ENCODE measurements around the gene CT45A8.
"Not testable (repeated sequence)": the region's sequence is repeated elsewhere in the genome, so short reads cannot be mapped to it uniquely, and the experiment has no call there.

CT45A8 gene, protein sequence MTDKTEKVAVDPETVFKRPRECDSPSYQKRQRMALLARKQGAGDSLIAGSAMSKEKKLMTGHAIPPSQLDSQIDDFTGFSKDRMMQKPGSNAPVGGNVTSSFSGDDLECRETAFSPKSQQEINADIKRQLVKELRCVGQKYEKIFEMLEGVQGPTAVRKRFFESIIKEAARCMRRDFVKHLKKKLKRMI

DNA sequence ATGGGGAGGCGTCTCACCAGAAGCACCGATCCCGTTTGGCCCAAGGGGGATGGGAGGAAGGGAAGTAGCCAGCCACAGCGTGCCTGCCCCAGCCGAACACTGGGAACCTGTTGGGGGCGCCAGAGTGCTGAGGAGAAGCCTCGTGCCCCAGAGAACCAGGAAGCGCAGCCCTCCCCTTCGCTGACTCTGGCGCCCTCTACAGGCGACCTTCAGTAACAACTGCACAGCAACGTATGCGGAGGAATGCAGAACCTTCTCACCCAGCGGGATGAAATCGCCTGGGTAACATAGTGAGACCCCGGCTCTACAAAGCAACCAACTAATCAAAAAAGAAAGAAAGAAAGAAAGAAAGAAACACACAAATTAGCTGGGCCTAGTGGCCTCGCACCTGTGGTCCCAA, at the start of gene CT45A8:
Gene CT45A8, minus strand, starts transcription at position 101 of the 400 bp plus-strand sequence. CDS start 3,755 bp downstream, outside the sequence.
- not testable (repeated sequence) for DNase-seq (ENCODE audit: low read depth in 3 of 3)

DNA sequence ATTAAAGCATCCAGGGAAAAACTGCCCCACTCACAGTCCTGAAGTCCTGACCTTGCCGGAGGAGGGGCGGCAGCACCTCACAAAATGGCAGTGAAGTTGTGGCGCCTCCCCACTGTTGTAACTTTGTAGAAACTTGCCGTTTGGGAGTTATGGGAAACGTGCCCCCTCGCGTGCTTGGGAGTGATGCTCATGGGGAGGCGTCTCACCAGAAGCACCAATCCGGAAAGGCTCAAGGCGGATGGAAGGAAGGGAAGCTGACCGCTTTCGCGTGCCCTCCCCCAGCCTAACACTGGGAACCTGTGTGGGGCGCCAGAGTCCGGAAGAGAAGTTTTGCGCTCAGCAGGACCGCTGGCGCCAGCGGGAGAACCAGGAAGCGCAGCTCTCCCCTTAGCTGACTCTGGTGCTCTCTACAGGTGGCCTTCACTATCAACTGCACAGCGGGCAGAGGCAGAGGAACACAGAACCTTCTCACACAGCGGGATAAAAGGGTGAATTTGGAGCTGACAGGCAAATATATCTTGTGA, 39.0 kb upstream of the CT45A8 start, which contains the start of the genes CT45A10 and SAGE1:
Gene CT45A10, minus strand, starts transcription at position 151 of the 524 bp plus-strand sequence. CDS start 8,100 bp downstream, outside the sequence.
Gene SAGE1, plus strand, starts transcription at position 423 of the 524 bp plus-strand sequence. CDS start 2,527 bp downstream, outside the sequence.
- DNase-seq (ENCODE audit: low read depth in 3 of 3) = no peak

DNA sequence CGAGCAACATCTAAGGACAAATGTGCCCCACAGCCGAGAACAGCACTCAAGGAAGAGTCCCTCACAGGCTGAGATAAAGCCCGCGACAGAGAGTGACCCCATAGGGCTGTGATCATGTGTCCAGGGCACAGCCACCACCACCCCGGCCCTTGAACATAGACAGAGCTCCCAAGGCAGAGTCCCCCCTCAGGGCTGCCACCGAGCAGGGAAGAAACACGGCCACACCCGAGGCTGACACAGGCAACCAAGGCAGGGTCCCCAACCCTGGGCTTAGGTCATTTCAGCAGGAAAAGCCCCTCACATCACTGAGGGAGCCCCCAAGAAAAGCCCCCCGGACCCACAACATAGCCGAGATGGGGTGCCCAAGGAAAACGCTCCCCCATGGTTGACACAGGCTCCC, 38.4 kb upstream of the CT45A8 start:
- no peak for DNase-seq (ENCODE audit: low read depth in 3 of 3)

DNA sequence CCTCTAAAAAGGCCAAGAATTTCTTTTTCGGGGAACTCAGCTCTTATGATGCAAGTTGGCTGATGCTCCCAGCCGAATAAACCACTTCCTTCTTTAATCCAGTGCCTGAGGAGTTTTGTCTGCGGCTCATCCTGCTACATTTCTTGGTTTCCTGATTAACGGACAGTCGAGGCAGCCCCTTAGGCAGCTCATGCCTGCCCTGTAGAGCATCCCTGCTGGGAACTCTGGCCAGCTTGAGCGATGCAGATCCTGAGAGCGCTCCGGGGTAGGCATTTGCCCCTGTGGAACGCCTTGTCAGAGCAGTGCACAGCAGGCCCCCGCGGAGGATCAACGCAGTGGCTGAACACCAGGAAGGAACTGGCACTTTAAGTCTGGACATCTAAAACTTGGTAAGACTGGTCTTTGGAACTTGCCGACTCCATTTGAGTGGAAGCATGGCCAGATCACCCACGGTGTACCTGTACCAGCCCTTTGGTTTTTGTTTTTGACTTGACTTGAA, 35.8 kb upstream of the CT45A8 start:
- no peak for DNase-seq (ENCODE audit: low read depth in 3 of 3)

DNA sequence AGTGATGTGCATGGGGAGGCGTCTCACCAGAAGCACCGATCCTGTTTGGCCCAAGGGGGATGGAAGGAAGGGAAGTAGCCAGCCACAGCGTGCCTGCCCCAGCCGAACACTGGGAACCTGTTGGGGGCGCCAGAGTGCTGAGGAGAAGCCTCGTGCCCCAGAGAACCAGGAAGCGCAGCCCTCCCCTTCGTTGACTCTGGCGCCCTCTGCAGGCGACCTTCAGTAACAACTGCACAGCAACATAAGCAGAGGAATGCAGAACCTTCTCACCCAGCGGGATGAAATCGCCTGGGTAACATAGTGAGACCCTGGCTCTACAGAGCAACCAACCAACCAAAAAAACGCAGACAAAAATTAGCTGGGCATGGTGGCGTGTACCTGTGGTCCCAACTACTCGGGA, 34.6 kb upstream of the CT45A8 start:
- peak; percentile 8 to 41 (median 26) for DNase-seq (ENCODE audit: low read depth in 3 of 3)

DNA sequence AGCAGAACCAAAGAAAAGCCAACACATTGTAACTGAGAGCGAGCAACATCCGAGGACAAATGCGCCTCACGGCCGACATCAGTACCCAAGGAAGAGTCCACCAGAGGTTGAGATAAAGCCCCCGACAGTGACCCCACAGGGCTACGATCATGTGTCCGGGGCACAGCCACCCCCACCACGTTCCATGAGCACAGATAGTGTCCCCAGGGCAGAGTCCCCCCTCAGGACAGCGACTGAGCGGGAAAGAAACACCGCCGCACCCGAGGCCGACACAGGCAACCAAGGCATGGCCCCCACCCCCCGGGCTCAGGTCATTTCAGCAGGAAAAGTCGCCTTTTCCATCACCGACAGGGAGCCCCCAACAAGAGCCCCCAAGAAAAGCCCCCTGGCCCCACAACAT, 33.9 kb upstream of the CT45A8 start:
- DNase-seq (ENCODE audit: low read depth in 3 of 3) = not testable (repeated sequence)

DNA sequence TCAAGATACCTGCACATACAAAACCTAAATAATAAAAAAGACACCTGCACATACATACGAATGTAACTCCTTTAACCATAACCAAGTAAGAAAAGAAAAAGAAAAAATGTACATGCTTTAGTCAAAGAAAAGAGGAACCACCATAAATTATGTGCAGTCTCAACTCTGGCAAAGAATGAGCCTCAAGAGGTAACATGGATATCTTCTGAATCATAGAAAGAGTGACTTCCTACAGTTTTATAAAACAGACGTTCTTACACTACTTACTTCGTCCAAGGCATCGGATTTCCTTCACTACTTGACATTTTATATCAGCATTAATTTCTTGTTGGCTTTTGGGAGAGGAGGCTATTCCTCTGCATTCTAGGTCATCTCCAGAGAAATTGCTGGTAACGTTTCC, 28.4 kb upstream of the CT45A8 start:
- not testable (repeated sequence) for DNase-seq (ENCODE audit: low read depth in 3 of 3)

DNA sequence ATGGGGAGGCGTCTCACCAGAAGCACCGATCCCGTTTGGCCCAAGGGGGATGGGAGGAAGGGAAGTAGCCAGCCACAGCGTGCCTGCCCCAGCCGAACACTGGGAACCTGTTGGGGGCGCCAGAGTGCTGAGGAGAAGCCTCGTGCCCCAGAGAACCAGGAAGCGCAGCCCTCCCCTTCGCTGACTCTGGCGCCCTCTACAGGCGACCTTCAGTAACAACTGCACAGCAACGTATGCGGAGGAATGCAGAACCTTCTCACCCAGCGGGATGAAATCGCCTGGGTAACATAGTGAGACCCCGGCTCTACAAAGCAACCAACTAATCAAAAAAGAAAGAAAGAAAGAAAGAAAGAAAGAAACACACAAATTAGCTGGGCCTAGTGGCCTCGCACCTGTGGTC, 17.4 kb upstream of the CT45A8 start, which contains the start of gene CT45A9:
Gene CT45A9, minus strand, starts transcription at position 101 of the 400 bp plus-strand sequence. CDS start 3,751 bp downstream, outside the sequence.
- not testable (repeated sequence) for DNase-seq (ENCODE audit: low read depth in 3 of 3)

DNA sequence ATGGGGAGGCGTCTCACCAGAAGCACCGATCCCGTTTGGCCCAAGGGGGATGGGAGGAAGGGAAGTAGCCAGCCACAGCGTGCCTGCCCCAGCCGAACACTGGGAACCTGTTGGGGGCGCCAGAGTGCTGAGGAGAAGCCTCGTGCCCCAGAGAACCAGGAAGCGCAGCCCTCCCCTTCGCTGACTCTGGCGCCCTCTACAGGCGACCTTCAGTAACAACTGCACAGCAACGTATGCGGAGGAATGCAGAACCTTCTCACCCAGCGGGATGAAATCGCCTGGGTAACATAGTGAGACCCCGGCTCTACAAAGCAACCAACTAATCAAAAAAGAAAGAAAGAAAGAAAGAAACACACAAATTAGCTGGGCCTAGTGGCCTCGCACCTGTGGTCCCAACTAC, 17.2 kb downstream of the CT45A8 start, which contains the start of gene CT45A7:
Gene CT45A7, minus strand, starts transcription at position 101 of the 400 bp plus-strand sequence. CDS start 3,747 bp downstream, outside the sequence.
- DNase-seq (ENCODE audit: low read depth in 3 of 3) = not testable (repeated sequence)

DNA sequence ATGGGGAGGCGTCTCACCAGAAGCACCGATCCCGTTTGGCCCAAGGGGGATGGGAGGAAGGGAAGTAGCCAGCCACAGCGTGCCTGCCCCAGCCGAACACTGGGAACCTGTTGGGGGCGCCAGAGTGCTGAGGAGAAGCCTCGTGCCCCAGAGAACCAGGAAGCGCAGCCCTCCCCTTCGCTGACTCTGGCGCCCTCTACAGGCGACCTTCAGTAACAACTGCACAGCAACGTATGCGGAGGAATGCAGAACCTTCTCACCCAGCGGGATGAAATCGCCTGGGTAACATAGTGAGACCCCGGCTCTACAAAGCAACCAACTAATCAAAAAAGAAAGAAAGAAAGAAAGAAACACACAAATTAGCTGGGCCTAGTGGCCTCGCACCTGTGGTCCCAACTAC, 34.4 kb downstream of the CT45A8 start, which contains the start of gene CT45A2:
Gene CT45A2, minus strand, starts transcription at position 101 of the 400 bp plus-strand sequence. CDS start 3,747 bp downstream, outside the sequence.
- not testable (repeated sequence) for DNase-seq (ENCODE audit: low read depth in 3 of 3)

DNA sequence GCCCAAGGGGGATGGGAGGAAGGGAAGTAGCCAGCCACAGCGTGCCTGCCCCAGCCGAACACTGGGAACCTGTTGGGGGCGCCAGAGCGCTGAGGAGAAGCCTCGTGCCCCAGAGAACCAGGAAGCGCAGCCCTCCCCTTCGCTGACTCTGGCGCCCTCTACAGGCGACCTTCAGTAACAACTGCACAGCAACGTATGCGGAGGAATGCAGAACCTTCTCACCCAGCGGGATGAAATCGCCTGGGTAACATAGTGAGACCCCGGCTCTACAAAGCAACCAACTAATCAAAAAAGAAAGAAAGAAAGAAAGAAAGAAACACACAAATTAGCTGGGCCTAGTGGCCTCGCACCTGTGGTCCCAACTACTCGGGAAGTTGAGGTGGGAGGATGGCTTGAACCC, 51.7 kb downstream of the CT45A8 start, which contains the start of gene CT45A6:
Gene CT45A6, minus strand, starts transcription at position 101 of the 400 bp plus-strand sequence. CDS start 3,794 bp downstream, outside the sequence.
- DNase-seq (ENCODE audit: low read depth in 3 of 3) = not testable (repeated sequence)

Measured in stimulated activated CD4-positive, alpha-beta T cell treated with anti-CD3 and anti-CD28 coated beads, TNF-alpha, amount 100 ng/mL, for 48 hours (primary cell).